HepG2 (cell line): ENCODE measurements around the gene MED9. TPM values are rescaled to one million over a fixed set of nuclear protein-coding genes. Genes with fewer than 3 reads are reported as not detected.

ENCODE experiments used
- AKAP8 ChIP-seq: sonication (generic); formaldehyde crosslinking; IDR thresholded peaks from 2 replicates; pipeline ENCODE4 v1.5.1; 2020; ENCODE audit warnings: mild to moderate bottlenecking, missing genetic modification reagents
- BRCA1 ChIP-seq: sonication (generic); formaldehyde crosslinking; IDR thresholded peaks from 2 replicates; pipeline ENCODE4 v1.4.0; 2020; ENCODE audit warnings: missing genetic modification reagents
- CAMTA2 ChIP-seq: sonication (generic); formaldehyde crosslinking; IDR thresholded peaks from 2 replicates; pipeline ENCODE4 v1.4.0; 2020; ENCODE audit warnings: mild to moderate bottlenecking, missing genetic modification reagents, borderline replicate concordance
- CC2D1A ChIP-seq: sonication (generic); formaldehyde crosslinking; IDR thresholded peaks from 2 replicates; pipeline ENCODE4 v1.8.1; 2023; ENCODE audit warnings: mild to moderate bottlenecking, missing genetic modification reagents
- FIP1L1 ChIP-seq: fragments of 200-400 bp; formaldehyde crosslinking; IDR thresholded peaks from 2 replicates; pipeline ENCODE4 v1.6.1; 2018; ENCODE audit warnings: low read depth, mild to moderate bottlenecking, low read length, moderate library complexity, borderline replicate concordance; ENCODE audit not compliant: insufficient read depth
- HOXD1 ChIP-seq: sonication (generic); formaldehyde crosslinking; IDR thresholded peaks from 2 replicates; pipeline ENCODE4 v1.5.0; 2020; ENCODE audit warnings: missing genetic modification reagents
- IRX3 ChIP-seq: sonication (generic); formaldehyde crosslinking; IDR thresholded peaks from 2 replicates; pipeline ENCODE4 v1.8.1; 2023; ENCODE audit warnings: mild to moderate bottlenecking, low read depth, missing genetic modification reagents, borderline replicate concordance
- MTF1 ChIP-seq: sonication (generic); formaldehyde crosslinking; IDR thresholded peaks from 2 replicates; pipeline ENCODE4 v1.5.0; 2020; ENCODE audit warnings: missing genetic modification reagents
- RAD51 ChIP-seq: fragments of 450-650 bp; IDR thresholded peaks from 2 replicates; pipeline ENCODE4 v1.6.1; 2016; ENCODE audit warnings: borderline replicate concordance
- RFX3 ChIP-seq: IDR thresholded peaks from 2 replicates; pipeline ENCODE4 v1.6.1; 2016; ENCODE audit warnings: missing biosample characterization, missing genetic modification reagents
- STAT5B ChIP-seq: sonication (generic); formaldehyde crosslinking; IDR thresholded peaks from 2 replicates; pipeline ENCODE4 v1.4.0; 2020; ENCODE audit warnings: missing genetic modification reagents
- ZFP82 ChIP-seq: sonication (generic); formaldehyde crosslinking; IDR thresholded peaks from 2 replicates; pipeline ENCODE4 v1.5.1; 2020; ENCODE audit warnings: mild to moderate bottlenecking, missing genetic modification reagents, borderline replicate concordance
- ZNF274 ChIP-seq: sonication (generic); formaldehyde crosslinking; IDR thresholded peaks from 2 replicates; pipeline ENCODE4 v1.5.1; 2020; ENCODE audit warnings: mild to moderate bottlenecking, missing genetic modification reagents
- ZNF296 ChIP-seq: sonication (generic); formaldehyde crosslinking; conservative IDR thresholded peaks from 2 replicates; pipeline ENCODE4 v1.5.0; 2020; ENCODE audit warnings: mild to moderate bottlenecking, missing genetic modification reagents
- ZNF326 ChIP-seq: sonication (generic); formaldehyde crosslinking; IDR thresholded peaks from 2 replicates; pipeline ENCODE4 v1.4.0; 2020; ENCODE audit warnings: missing genetic modification reagents, borderline replicate concordance
- ZNF550 ChIP-seq: sonication (generic); formaldehyde crosslinking; IDR thresholded peaks from 2 replicates; pipeline ENCODE4 v1.4.0; 2020; ENCODE audit warnings: mild to moderate bottlenecking, missing genetic modification reagents, borderline replicate concordance
- ZNF564 ChIP-seq: sonication (generic); formaldehyde crosslinking; IDR thresholded peaks from 2 replicates; pipeline ENCODE4 v1.8.1; 2023; ENCODE audit warnings: mild to moderate bottlenecking, missing genetic modification reagents
- ZNF674 ChIP-seq: sonication (generic); formaldehyde crosslinking; IDR thresholded peaks from 2 replicates; pipeline ENCODE4 v1.5.0; 2020; ENCODE audit warnings: low read depth, mild to moderate bottlenecking, missing genetic modification reagents
- ZNF749 ChIP-seq: sonication (generic); formaldehyde crosslinking; IDR thresholded peaks from 2 replicates; pipeline ENCODE4 v1.8.0; 2022; ENCODE audit warnings: mild to moderate bottlenecking, missing genetic modification reagents, moderate library complexity, borderline replicate concordance
- ZNF83 ChIP-seq: sonication (generic); formaldehyde crosslinking; IDR thresholded peaks from 2 replicates; pipeline ENCODE4 v1.4.0; 2020; ENCODE audit warnings: missing genetic modification reagents, mild to moderate bottlenecking, borderline replicate concordance
- ZNF850 ChIP-seq: sonication (generic); formaldehyde crosslinking; conservative IDR thresholded peaks from 2 replicates; pipeline ENCODE4 v1.9.0; 2021; ENCODE audit warnings: mild to moderate bottlenecking, missing genetic modification reagents
- polyA plus RNA-seq, 8 experiments: library from polyadenylated mRNA; depleted of rRNA in 3 of 8; stranded (reverse) in 7 of 8; unstranded in 1 of 8; fragments of >200 nt; fragmentation: Illumina TruSeq in 4 of 8; extraction: Trizol in 4 of 8; gene quantifications; 2 replicates each; pipeline versions ENCODE4 v1.2.1 to v1.2.3, GENCODE V29; 2011 to 2016; ENCODE audit warnings: low read depth in 4 of 8, missing spikeins in 1 of 8, mixed read lengths in 1 of 8; ENCODE audit not compliant: insufficient read depth in 1 of 8
- total RNA-seq, 5 experiments: library from RNA; depleted of rRNA; stranded (reverse); fragments of >200 nt; fragmentation: Illumina TruSeq; extraction: Trizol; gene quantifications; 2 replicates each; pipeline ENCODE4 v1.2.3, GENCODE V29; 2016; ENCODE audit warnings: low read depth in 1 of 5
- TF ChIP-seq, protein P1 (sequence below): sonication (generic); formaldehyde crosslinking; IDR thresholded peaks from 2 replicates; pipeline ENCODE4 v1.5.0; 2020; ENCODE audit warnings: missing genetic modification reagents
- TF ChIP-seq, protein P2 (sequence below): sonication (generic); formaldehyde crosslinking; IDR thresholded peaks from 2 replicates; pipeline ENCODE4 v1.4.0; 2020; ENCODE audit warnings: missing genetic modification reagents
- TF ChIP-seq, protein P3 (sequence below): sonication (generic); formaldehyde crosslinking; IDR thresholded peaks from 2 replicates; pipeline ENCODE4 v1.8.1; 2023; ENCODE audit warnings: mild to moderate bottlenecking, missing genetic modification reagents
- TF ChIP-seq, protein P4 (sequence below): sonication (generic); formaldehyde crosslinking; IDR thresholded peaks from 2 replicates; pipeline ENCODE4 v1.4.0; 2020; ENCODE audit warnings: mild to moderate bottlenecking, missing genetic modification reagents
- TF ChIP-seq, protein P5 (sequence below): sonication (generic); formaldehyde crosslinking; IDR thresholded peaks from 2 replicates; pipeline ENCODE4 v1.4.0; 2020; ENCODE audit warnings: missing genetic modification reagents

The MED9 gene
- total and polyA plus RNA-seq, 2 of the 13 experiments (the other 11 are each of a cell fraction or from before 2014, with no cell fraction given): 11.9 to 15.1 TPM

DNA sequence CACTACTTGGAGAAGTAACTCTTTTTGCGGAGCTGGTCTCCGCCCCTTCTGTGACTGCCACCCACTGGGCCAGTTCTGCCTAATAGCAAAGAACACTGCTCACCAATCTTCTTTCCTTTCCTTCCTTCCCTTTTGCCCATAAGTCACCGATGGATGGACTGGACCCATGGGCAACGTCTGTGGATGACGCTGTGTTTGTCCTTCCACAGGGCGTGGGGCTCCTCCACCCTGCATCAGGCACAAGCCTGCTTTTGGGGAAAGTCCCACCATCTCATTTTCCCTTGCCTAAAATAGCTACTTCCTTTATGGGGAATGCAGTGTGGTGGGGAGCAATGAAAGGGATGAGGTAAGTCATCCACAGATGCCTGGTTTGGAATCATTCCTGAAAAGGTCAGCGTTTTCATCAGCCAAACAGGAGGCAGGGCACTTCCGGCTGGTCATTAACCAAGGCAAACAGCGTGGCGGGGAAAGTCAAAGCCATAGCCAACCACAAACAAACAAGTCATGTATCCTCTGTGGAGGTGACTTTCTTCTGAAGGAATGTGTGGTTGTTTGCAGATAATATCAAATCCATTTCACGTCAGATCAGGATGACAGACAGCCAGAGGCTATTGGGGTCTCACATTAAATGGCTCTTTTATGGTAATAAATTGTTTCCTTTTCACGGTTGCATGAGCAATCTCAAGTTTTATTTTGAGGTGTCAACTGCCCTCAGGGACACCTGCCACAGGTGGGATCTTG is 30.7 kb upstream of the MED9 start (continued):
- TF ChIP-seq ZNF749 (CRISPR knock-in tag): peak; percentile 46; the same call in 1 of the 2 replicates
- TF ChIP-seq ZNF326: no peak
- no peak for TF ChIP-seq ZFP82 (CRISPR knock-in tag)
- no peak for TF ChIP-seq ZNF674 (CRISPR knock-in tag)
- TF ChIP-seq ZNF550 (CRISPR knock-in tag): no peak
- no peak for TF ChIP-seq ZNF564
- TF ChIP-seq, protein P1, sequence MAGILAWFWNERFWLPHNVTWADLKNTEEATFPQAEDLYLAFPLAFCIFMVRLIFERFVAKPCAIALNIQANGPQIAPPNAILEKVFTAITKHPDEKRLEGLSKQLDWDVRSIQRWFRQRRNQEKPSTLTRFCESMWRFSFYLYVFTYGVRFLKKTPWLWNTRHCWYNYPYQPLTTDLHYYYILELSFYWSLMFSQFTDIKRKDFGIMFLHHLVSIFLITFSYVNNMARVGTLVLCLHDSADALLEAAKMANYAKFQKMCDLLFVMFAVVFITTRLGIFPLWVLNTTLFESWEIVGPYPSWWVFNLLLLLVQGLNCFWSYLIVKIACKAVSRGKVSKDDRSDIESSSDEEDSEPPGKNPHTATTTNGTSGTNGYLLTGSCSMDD (CRISPR knock-in tag): no peak
- no peak for TF ChIP-seq RAD51
- TF ChIP-seq MTF1 (CRISPR knock-in tag): no peak; the same call in 1 of the 2 replicates
- 0 out of 2 replicates have a peak, but pooled peaks have one; percentile 22 for TF ChIP-seq CC2D1A (CRISPR knock-in tag)
- no peak for TF ChIP-seq STAT5B (CRISPR knock-in tag)
- TF ChIP-seq ZNF296 (CRISPR knock-in tag): no peak
- TF ChIP-seq IRX3 (CRISPR knock-in tag): no peak
- no peak for TF ChIP-seq AKAP8 (CRISPR knock-in tag)
- TF ChIP-seq, protein P2, sequence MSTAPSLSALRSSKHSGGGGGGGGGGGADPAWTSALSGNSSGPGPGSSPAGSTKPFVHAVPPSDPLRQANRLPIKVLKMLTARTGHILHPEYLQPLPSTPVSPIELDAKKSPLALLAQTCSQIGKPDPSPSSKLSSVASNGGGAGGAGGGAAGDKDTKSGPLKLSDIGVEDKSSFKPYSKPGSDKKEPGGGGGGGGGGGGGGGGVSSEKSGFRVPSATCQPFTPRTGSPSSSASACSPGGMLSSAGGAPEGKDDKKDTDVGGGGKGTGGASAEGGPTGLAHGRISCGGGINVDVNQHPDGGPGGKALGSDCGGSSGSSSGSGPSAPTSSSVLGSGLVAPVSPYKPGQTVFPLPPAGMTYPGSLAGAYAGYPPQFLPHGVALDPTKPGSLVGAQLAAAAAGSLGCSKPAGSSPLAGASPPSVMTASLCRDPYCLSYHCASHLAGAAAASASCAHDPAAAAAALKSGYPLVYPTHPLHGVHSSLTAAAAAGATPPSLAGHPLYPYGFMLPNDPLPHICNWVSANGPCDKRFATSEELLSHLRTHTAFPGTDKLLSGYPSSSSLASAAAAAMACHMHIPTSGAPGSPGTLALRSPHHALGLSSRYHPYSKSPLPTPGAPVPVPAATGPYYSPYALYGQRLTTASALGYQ (CRISPR knock-in tag): peak; percentile 98
- TF ChIP-seq ZNF850 (CRISPR knock-in tag): no peak
- peak; percentile 96 for TF ChIP-seq HOXD1 (CRISPR knock-in tag)
- TF ChIP-seq, protein P3, sequence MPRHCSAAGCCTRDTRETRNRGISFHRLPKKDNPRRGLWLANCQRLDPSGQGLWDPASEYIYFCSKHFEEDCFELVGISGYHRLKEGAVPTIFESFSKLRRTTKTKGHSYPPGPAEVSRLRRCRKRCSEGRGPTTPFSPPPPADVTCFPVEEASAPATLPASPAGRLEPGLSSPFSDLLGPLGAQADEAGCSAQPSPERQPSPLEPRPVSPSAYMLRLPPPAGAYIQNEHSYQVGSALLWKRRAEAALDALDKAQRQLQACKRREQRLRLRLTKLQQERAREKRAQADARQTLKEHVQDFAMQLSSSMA: no peak
- no peak for TF ChIP-seq FIP1L1
- TF ChIP-seq, protein P4, sequence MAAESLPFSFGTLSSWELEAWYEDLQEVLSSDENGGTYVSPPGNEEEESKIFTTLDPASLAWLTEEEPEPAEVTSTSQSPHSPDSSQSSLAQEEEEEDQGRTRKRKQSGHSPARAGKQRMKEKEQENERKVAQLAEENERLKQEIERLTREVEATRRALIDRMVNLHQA (CRISPR knock-in tag): no peak
- TF ChIP-seq RFX3 (CRISPR knock-in tag): no peak
- TF ChIP-seq, protein P5, sequence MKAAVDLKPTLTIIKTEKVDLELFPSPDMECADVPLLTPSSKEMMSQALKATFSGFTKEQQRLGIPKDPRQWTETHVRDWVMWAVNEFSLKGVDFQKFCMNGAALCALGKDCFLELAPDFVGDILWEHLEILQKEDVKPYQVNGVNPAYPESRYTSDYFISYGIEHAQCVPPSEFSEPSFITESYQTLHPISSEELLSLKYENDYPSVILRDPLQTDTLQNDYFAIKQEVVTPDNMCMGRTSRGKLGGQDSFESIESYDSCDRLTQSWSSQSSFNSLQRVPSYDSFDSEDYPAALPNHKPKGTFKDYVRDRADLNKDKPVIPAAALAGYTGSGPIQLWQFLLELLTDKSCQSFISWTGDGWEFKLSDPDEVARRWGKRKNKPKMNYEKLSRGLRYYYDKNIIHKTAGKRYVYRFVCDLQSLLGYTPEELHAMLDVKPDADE: no peak
- TF ChIP-seq ZNF274 (CRISPR knock-in tag): no peak; the same call in 1 of the 2 replicates
- TF ChIP-seq ZNF83 (CRISPR knock-in tag): no peak
- TF ChIP-seq CAMTA2 (CRISPR knock-in tag): no peak
- peak; percentile 91 for TF ChIP-seq BRCA1 (CRISPR knock-in tag)
